Liver (tissue), 9 donors: ENCODE data around the gene ACLY. TPM values are rescaled to one million over a fixed set of nuclear protein-coding genes. Genes with fewer than 3 reads are reported as not detected.

Source experiments
- DNase-seq: peaks from one replicate; pipeline ENCODE4 v3.0.0-alpha.2; 2017; ENCODE audit warnings: low spot score
- H3K27ac ChIP-seq, 2 donors: one replicate each; pipeline ENCODE4 v1.7.0; 2013; ENCODE audit warnings: inconsistent platforms in 2 of 2, low read length in 2 of 2, control low read depth in 1 of 2, low read depth in 1 of 2, mild to moderate bottlenecking in 1 of 2
- H3K27me3 ChIP-seq, 4 donors: one replicate each; pipeline versions ENCODE4 v1.6.1 to v1.7.0; 2013; ENCODE audit warnings: low read length in 3 of 4, inconsistent platforms in 1 of 4, mild to moderate bottlenecking in 1 of 4, moderate library complexity in 1 of 4; ENCODE audit not compliant: control insufficient read depth in 4 of 4, insufficient read depth in 4 of 4
- H3K36me3 ChIP-seq, 4 donors: one replicate each; pipeline versions ENCODE4 v1.6.1 to v1.7.0; 2013; ENCODE audit warnings: low read length in 3 of 4, mild to moderate bottlenecking in 3 of 4, low read depth in 1 of 4, moderate library complexity in 1 of 4; ENCODE audit not compliant: control insufficient read depth in 4 of 4, insufficient read depth in 3 of 4
- H3K4me1 ChIP-seq, 4 donors: one replicate each; pipeline versions ENCODE4 v1.6.1 to v1.7.0; 2013; ENCODE audit warnings: low read length in 3 of 4, mild to moderate bottlenecking in 3 of 4, moderate library complexity in 1 of 4; ENCODE audit not compliant: control insufficient read depth in 4 of 4, insufficient read depth in 4 of 4
- H3K4me3 ChIP-seq, 3 donors: one replicate each; pipeline versions ENCODE4 v1.6.1 to v1.7.0; 2013; ENCODE audit warnings: low read length in 3 of 3, control low read depth in 1 of 3, low read depth in 1 of 3, mild to moderate bottlenecking in 1 of 3
- H3K9ac ChIP-seq, 2 donors: one replicate each; pipeline ENCODE4 v1.7.0; 2013; ENCODE audit warnings: low read length in 2 of 2, mild to moderate bottlenecking in 2 of 2, moderate library complexity in 2 of 2, control low read depth in 1 of 2, low read depth in 1 of 2
- H3K9me3 ChIP-seq, 4 donors: one replicate each; pipeline versions ENCODE4 v1.6.1 to v1.7.0; 2013; ENCODE audit warnings: low read length in 3 of 4; ENCODE audit not compliant: control insufficient read depth in 4 of 4
- EGR1 ChIP-seq, 2 donors: IDR thresholded peaks; 2 replicates each; pipeline ENCODE4 v1.6.1; 2016 to 2018; ENCODE audit warnings: antibody characterized with exemption in 2 of 2, low read depth in 2 of 2
- FOXA1 ChIP-seq: IDR thresholded peaks from 2 replicates; pipeline ENCODE4 v1.6.1; 2016; ENCODE audit warnings: antibody characterized with exemption
- FOXA2 ChIP-seq: IDR thresholded peaks from 2 replicates; pipeline ENCODE4 v1.6.1; 2016; ENCODE audit warnings: antibody characterized with exemption
- GABPA ChIP-seq, 2 donors: IDR thresholded peaks in 1 of 2; conservative IDR thresholded peaks in 1 of 2; 2 replicates each; pipeline ENCODE4 v1.6.1; 2016; ENCODE audit warnings: antibody characterized with exemption in 2 of 2, mild to moderate bottlenecking in 1 of 2, moderate library complexity in 1 of 2
- HNF4A ChIP-seq, 2 donors: conservative IDR thresholded peaks; 2 replicates each; pipeline ENCODE4 v1.6.1; 2016; ENCODE audit warnings: antibody characterized with exemption in 2 of 2, mild to moderate bottlenecking in 2 of 2
- HNF4G ChIP-seq: IDR thresholded peaks from 2 replicates; pipeline ENCODE4 v1.6.1; 2016; ENCODE audit warnings: antibody characterized with exemption
- NR2F2 ChIP-seq: IDR thresholded peaks from 2 replicates; pipeline ENCODE4 v1.6.1; 2016; ENCODE audit warnings: antibody characterized with exemption
- RAD21 ChIP-seq, 2 donors: IDR thresholded peaks; 2 replicates each; pipeline ENCODE4 v1.6.1; 2016; ENCODE audit warnings: antibody characterized with exemption in 2 of 2, mild to moderate bottlenecking in 2 of 2
- REST ChIP-seq: IDR thresholded peaks from 2 replicates; pipeline ENCODE4 v1.6.1; 2016; ENCODE audit warnings: antibody characterized with exemption, mild to moderate bottlenecking
- RXRA ChIP-seq, 2 donors: IDR thresholded peaks; 2 replicates each; pipeline ENCODE4 v1.6.1; 2017 to 2018; ENCODE audit warnings: antibody characterized with exemption in 2 of 2, mild to moderate bottlenecking in 1 of 2
- SP1 ChIP-seq: IDR thresholded peaks from 2 replicates; pipeline ENCODE4 v1.6.1; 2018; ENCODE audit warnings: antibody characterized with exemption, mild to moderate bottlenecking
- TAF1 ChIP-seq: conservative IDR thresholded peaks from 2 replicates; pipeline ENCODE4 v1.6.1; 2016; ENCODE audit warnings: antibody characterized with exemption, mild to moderate bottlenecking
- YY1 ChIP-seq: IDR thresholded peaks from 2 replicates; pipeline ENCODE4 v1.6.1; 2016; ENCODE audit warnings: antibody characterized with exemption, mild to moderate bottlenecking
- WGBS: extraction: QIAGEN DNeasy Blood & Tissue Kit; methylation state at CpG from one replicate; pipeline ENCODE4 v1.1.7; 2013; 5-methylcytosine and 5-hydroxymethylcytosine counted together
- polyA plus RNA-seq, 2 donors: library from polyadenylated mRNA; stranded (reverse) in 1 of 2; unstranded in 1 of 2; fragments of 200-250 nt in 1 of 2; fragments of >200 nt in 1 of 2; fragmentation: Nextera tagmentation in 1 of 2; extraction: Ambion mirVana in 1 of 2; gene quantifications; one replicate each; pipeline versions ENCODE4 v1.2.1 to v1.2.3, GENCODE V29; 2013 to 2015
- total RNA-seq, 2 donors: library from RNA; depleted of rRNA; stranded (reverse); fragments of >200 nt; gene quantifications; one replicate each; pipeline ENCODE4 v1.2.3, GENCODE V29; 2014
- TF ChIP-seq, protein P1 (sequence below): IDR thresholded peaks from 2 replicates; pipeline ENCODE4 v1.6.1; 2016; ENCODE audit warnings: antibody characterized with exemption
- TF ChIP-seq, protein P2 (sequence below): IDR thresholded peaks from 2 replicates; pipeline ENCODE4 v1.6.1; 2016; ENCODE audit warnings: antibody characterized with exemption
- TF ChIP-seq, protein P3 (sequence below): IDR thresholded peaks from 2 replicates; pipeline ENCODE4 v1.6.1; 2016; ENCODE audit warnings: antibody characterized with exemption
- TF ChIP-seq, protein P4 (sequence below): fragments of 150-350 bp; IDR thresholded peaks from 2 replicates; pipeline ENCODE4 v1.5.1; 2017; ENCODE audit warnings: improper control_type of control experiment, low read depth, low read length; ENCODE audit not compliant: missing input control
- donor health status: healthy.
- donor health status: healthy.
- donor health status: healthy.
- donor health status: healthy.
- donor health status: healthy.

Gene ACLY
- total and polyA plus RNA-seq, 4 donors: 12.1 to 133 (median 37.1) TPM

GRCh38 chr17:41849251-41849990 is 69.3 kb downstream of the ACLY start:
- DNase-seq: no peak
- Histone ChIP-seq H3K27me3 (no peaks in the 10 kb centered on the region), H3K9ac (no peak overlapping the region), H3K27ac (no peak overlapping the region), H3K36me3 (peaks cover 6 to 13% (median 10%) of the 10 kb centered on the region in 4 donors), H3K4me3 (no peak overlapping the region), H3K9me3 (no peaks in the 10 kb centered on the region), H3K4me1 (peaks cover 0 to 1% (median 0%) of the 10 kb centered on the region in 4 donors)
- TF ChIP-seq GABPA (IDR thresholded peaks at IDR 0.05 in 1 of 2, conservative IDR thresholded peaks at IDR 0.05 in 1 of 2): no peak
- no peak for TF ChIP-seq FOXA2
- TF ChIP-seq RXRA (IDR thresholded peaks at IDR 0.05): no peak
- TF ChIP-seq NR2F2: no peak
- TF ChIP-seq SP1: no peak
- TF ChIP-seq REST: no peak
- TF ChIP-seq HNF4A (conservative IDR thresholded peaks at IDR 0.05): no peak
- TF ChIP-seq HNF4G: no peak
- TF ChIP-seq EGR1 (IDR thresholded peaks at IDR 0.05; ENCODE audit: low read depth in 2 of 2): no peak
- TF ChIP-seq TAF1: no peak
- TF ChIP-seq, protein P1, sequence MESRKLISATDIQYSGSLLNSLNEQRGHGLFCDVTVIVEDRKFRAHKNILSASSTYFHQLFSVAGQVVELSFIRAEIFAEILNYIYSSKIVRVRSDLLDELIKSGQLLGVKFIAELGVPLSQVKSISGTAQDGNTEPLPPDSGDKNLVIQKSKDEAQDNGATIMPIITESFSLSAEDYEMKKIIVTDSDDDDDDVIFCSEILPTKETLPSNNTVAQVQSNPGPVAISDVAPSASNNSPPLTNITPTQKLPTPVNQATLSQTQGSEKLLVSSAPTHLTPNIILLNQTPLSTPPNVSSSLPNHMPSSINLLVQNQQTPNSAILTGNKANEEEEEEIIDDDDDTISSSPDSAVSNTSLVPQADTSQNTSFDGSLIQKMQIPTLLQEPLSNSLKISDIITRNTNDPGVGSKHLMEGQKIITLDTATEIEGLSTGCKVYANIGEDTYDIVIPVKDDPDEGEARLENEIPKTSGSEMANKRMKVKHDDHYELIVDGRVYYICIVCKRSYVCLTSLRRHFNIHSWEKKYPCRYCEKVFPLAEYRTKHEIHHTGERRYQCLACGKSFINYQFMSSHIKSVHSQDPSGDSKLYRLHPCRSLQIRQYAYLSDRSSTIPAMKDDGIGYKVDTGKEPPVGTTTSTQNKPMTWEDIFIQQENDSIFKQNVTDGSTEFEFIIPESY: no peak
- TF ChIP-seq, protein P2, sequence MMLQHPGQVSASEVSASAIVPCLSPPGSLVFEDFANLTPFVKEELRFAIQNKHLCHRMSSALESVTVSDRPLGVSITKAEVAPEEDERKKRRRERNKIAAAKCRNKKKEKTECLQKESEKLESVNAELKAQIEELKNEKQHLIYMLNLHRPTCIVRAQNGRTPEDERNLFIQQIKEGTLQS: no peak
- TF ChIP-seq YY1: no peak
- no peak for TF ChIP-seq FOXA1
- TF ChIP-seq, protein P3, sequence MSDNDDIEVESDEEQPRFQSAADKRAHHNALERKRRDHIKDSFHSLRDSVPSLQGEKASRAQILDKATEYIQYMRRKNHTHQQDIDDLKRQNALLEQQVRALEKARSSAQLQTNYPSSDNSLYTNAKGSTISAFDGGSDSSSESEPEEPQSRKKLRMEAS: no peak
- TF ChIP-seq, protein P4, sequence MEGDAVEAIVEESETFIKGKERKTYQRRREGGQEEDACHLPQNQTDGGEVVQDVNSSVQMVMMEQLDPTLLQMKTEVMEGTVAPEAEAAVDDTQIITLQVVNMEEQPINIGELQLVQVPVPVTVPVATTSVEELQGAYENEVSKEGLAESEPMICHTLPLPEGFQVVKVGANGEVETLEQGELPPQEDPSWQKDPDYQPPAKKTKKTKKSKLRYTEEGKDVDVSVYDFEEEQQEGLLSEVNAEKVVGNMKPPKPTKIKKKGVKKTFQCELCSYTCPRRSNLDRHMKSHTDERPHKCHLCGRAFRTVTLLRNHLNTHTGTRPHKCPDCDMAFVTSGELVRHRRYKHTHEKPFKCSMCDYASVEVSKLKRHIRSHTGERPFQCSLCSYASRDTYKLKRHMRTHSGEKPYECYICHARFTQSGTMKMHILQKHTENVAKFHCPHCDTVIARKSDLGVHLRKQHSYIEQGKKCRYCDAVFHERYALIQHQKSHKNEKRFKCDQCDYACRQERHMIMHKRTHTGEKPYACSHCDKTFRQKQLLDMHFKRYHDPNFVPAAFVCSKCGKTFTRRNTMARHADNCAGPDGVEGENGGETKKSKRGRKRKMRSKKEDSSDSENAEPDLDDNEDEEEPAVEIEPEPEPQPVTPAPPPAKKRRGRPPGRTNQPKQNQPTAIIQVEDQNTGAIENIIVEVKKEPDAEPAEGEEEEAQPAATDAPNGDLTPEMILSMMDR: no peak
- no peak for TF ChIP-seq RAD21 (IDR thresholded peaks at IDR 0.05)
- 85% methylated on average over 4 of the region's 4 CpGs for WGBS
